Measurements from ENCODE around the gene S1PR4.

The S1PR4 gene

DNA sequence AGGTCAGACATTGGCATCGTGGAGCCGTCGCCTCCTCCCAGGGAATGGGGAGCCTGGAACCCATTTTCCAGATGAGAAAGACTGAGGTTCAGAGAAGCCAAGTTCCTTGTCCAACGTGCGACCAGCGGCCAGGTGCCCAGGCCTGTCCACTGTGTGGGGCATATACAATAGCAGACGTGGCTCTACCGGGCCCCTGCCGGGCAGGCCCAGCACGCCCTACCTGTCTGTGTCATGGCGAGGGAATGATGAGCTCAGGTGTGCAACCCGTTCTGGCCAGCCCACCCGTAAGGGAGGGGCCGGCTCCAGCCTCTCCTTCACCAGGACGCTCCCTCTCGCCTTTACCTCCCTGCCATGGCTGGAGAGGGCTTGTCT lies 41.9 kb upstream of the S1PR4 start:
- in situ Hi-C loops (cut with HindIII; ENCODE audit: low sequenced_read_pairs), result no loop called here
- DNase-seq (ENCODE audit: low read depth, low spot score), result no peak
- no peak for TF ChIP-seq CTCF (IDR thresholded peaks at IDR 0.05; ENCODE audit: low read depth, low read length)
- H3K4me3 ChIP-seq (ENCODE audit: low read depth, low read length), result no peak overlapping the region

DNA sequence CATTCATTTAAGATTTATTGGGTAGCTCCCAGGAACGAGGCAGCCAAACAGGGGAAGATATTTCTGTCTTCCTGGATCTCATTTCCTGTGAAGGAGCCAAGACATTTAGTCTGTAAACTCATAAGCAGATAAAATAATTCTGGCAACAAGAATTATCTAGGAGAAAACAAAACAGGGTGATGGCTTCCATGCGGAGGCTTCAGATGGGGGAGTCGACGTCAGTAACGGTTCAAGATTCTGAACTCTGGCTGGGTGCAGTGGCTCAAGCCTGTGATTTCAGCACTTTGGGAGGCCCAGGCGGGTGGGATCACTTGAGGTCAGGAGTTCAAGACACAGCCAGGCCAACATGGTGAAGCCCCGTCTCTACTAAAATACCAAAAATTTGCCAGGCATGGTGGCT lies 41.5 kb upstream of the S1PR4 start:
- in situ Hi-C loops (cut with HindIII; ENCODE audit: low sequenced_read_pairs), result no loop called here
- DNase-seq (ENCODE audit: low read depth, low spot score), result no peak
- TF ChIP-seq CTCF (IDR thresholded peaks at IDR 0.05; ENCODE audit: low read depth, low read length), result no peak
- H3K4me3 ChIP-seq (ENCODE audit: low read depth, low read length), result no peak overlapping the region

DNA sequence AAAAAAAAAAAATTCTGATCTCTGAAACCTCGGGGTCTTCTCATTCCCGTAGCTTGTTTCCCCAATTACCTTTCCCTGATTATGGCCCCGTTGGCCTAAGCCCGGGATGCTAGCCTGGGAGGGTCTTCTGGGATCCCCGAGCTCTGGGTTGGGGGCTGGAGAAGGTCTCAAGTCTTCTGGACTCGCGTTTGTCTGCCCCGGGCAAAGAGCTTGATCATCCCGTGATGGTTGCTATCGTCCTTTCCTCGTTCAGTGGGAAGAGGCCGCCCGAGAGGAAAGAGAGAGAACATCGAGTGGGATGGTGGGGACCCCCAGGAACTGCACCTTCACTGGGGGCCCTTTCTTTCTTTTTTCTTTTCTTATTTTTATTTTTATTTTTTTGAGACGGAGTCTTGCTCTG lies 40.3 kb upstream of the S1PR4 start:
- DNase-seq (ENCODE audit: low read depth, low spot score), result no peak
- no peak overlapping the region for H3K4me3 ChIP-seq (ENCODE audit: low read depth, low read length)
- in situ Hi-C loops (cut with HindIII; ENCODE audit: low sequenced_read_pairs), result no loop called here
- TF ChIP-seq CTCF (IDR thresholded peaks at IDR 0.05; ENCODE audit: low read depth, low read length), result no peak

DNA sequence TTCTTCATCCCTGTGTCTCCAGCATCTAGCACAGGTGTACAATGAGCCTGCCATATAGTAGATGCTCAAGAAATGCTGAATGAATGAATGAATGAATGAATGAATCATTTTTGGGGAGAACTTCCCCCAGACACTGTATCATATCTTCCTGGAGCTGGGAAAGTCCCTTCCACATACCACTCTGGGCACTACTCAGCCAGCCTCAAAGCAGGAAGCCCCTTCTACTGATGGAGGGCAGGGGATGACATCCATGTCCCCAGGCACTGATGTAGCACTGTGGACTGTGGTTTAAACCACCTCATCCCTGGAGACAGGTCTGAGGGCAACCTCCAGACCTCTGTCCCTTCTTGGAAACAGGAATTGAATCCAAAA lies 37.9 kb upstream of the S1PR4 start:
- no peak for TF ChIP-seq CTCF (IDR thresholded peaks at IDR 0.05; ENCODE audit: low read depth, low read length)
- no peak for DNase-seq (ENCODE audit: low read depth, low spot score)
- no peak overlapping the region for H3K4me3 ChIP-seq (ENCODE audit: low read depth, low read length)
- in situ Hi-C loops (cut with HindIII; ENCODE audit: low sequenced_read_pairs), result no loop called here

GRCh38 chr19:3142292-3142670 lies 36.3 kb upstream of the S1PR4 start:
- TF ChIP-seq CTCF (IDR thresholded peaks at IDR 0.05; ENCODE audit: low read depth, low read length), result no peak
- peak; percentile 73 for DNase-seq (ENCODE audit: low read depth, low spot score)
- in situ Hi-C loops (cut with HindIII; ENCODE audit: low sequenced_read_pairs), result no loop called here
- no peak overlapping the region for H3K4me3 ChIP-seq (ENCODE audit: low read depth, low read length)

- in situ Hi-C loops (cut with HindIII; ENCODE audit: low sequenced_read_pairs), result no loop called here
- TF ChIP-seq CTCF (IDR thresholded peaks at IDR 0.05; ENCODE audit: low read depth, low read length), result no peak
- no peak for DNase-seq (ENCODE audit: low read depth, low spot score)
- no peak overlapping the region for H3K4me3 ChIP-seq (ENCODE audit: low read depth, low read length)
Measured at GRCh38 chr19:3142781-3143337, 35.7 kb upstream of the S1PR4 start.
